ENCODE results near the gene ATP2C2.

DNA sequence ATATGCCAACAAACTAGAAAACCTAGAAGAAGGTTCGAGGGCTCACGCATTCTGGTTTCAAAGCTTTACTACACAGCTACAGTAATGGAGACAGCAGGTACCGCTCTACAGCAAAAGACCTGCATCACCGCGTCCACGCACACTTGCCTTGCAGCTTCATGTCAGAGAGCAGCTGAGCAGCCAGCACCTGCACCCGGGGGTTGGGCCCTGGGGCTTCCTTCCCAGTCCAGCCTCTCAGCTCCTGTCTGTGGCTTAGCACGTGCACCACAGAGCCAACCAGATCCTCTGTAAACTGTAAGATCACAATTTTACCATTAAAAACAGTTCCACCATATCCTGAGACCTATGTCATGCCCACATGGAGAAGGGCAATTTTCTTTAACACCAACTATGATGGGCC is 120.8 kb downstream of the ATP2C2 start:
- TF ChIP-seq, protein P1, sequence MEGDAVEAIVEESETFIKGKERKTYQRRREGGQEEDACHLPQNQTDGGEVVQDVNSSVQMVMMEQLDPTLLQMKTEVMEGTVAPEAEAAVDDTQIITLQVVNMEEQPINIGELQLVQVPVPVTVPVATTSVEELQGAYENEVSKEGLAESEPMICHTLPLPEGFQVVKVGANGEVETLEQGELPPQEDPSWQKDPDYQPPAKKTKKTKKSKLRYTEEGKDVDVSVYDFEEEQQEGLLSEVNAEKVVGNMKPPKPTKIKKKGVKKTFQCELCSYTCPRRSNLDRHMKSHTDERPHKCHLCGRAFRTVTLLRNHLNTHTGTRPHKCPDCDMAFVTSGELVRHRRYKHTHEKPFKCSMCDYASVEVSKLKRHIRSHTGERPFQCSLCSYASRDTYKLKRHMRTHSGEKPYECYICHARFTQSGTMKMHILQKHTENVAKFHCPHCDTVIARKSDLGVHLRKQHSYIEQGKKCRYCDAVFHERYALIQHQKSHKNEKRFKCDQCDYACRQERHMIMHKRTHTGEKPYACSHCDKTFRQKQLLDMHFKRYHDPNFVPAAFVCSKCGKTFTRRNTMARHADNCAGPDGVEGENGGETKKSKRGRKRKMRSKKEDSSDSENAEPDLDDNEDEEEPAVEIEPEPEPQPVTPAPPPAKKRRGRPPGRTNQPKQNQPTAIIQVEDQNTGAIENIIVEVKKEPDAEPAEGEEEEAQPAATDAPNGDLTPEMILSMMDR (IDR thresholded peaks at IDR 0.05), result no peak
- TF ChIP-seq POLR2A (IDR thresholded peaks at IDR 0.05), result no peak
